ENCODE measurements around the gene AK2. TPM values are rescaled to one million over a fixed set of nuclear protein-coding genes. Genes with fewer than 3 reads are reported as not detected.
A peak's percentile ranks its signal among the peaks of the same experiment; 100 is the strongest.

The AK2 gene
- total and polyA plus RNA-seq, 10 of the 15 experiments (the other 5 are each of a cell fraction or from before 2014, with no cell fraction given) = 52.3 to 500 (median 278) TPM

- TF ChIP-seq, protein P1, sequence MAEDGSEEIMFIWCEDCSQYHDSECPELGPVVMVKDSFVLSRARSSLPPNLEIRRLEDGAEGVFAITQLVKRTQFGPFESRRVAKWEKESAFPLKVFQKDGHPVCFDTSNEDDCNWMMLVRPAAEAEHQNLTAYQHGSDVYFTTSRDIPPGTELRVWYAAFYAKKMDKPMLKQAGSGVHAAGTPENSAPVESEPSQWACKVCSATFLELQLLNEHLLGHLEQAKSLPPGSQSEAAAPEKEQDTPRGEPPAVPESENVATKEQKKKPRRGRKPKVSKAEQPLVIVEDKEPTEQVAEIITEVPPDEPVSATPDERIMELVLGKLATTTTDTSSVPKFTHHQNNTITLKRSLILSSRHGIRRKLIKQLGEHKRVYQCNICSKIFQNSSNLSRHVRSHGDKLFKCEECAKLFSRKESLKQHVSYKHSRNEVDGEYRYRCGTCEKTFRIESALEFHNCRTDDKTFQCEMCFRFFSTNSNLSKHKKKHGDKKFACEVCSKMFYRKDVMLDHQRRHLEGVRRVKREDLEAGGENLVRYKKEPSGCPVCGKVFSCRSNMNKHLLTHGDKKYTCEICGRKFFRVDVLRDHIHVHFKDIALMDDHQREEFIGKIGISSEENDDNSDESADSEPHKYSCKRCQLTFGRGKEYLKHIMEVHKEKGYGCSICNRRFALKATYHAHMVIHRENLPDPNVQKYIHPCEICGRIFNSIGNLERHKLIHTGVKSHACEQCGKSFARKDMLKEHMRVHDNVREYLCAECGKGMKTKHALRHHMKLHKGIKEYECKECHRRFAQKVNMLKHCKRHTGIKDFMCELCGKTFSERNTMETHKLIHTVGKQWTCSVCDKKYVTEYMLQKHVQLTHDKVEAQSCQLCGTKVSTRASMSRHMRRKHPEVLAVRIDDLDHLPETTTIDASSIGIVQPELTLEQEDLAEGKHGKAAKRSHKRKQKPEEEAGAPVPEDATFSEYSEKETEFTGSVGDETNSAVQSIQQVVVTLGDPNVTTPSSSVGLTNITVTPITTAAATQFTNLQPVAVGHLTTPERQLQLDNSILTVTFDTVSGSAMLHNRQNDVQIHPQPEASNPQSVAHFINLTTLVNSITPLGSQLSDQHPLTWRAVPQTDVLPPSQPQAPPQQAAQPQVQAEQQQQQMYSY (CRISPR knock-in tag; IDR thresholded peaks at IDR 0.05) = no peak
- TF ChIP-seq BRCA1 (IDR thresholded peaks at IDR 0.05; ENCODE audit: low read depth, low read length) = no peak
- no peak for TF ChIP-seq NR2C2 (IDR thresholded peaks at IDR 0.05; ENCODE audit: borderline replicate concordance, control insufficient read depth, insufficient read length, low read depth)
- TF ChIP-seq JUND (IDR thresholded peaks at IDR 0.05; ENCODE audit: low read depth, low read length) = no peak
- peak; percentile 63; the same call in 1 of the 2 replicates for TF ChIP-seq TAF1 (IDR thresholded peaks at IDR 0.05; ENCODE audit: borderline replicate concordance, low read depth, low read length)
- no peak for TF ChIP-seq SUPT20H (IDR thresholded peaks at IDR 0.05; ENCODE audit: borderline replicate concordance, control insufficient read depth, low read depth, low read length)
- no peak for TF ChIP-seq FOXM1 (IDR thresholded peaks at IDR 0.05; ENCODE audit: low read depth, low read length)
- peak; percentile 87 for TF ChIP-seq HDGF (IDR thresholded peaks at IDR 0.05)
- TF ChIP-seq, protein P2, sequence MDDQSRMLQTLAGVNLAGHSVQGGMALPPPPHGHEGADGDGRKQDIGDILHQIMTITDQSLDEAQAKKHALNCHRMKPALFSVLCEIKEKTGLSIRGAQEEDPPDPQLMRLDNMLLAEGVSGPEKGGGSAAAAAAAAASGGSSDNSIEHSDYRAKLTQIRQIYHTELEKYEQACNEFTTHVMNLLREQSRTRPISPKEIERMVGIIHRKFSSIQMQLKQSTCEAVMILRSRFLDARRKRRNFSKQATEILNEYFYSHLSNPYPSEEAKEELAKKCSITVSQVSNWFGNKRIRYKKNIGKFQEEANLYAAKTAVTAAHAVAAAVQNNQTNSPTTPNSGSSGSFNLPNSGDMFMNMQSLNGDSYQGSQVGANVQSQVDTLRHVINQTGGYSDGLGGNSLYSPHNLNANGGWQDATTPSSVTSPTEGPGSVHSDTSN (IDR thresholded peaks at IDR 0.05; ENCODE audit: insufficient replicate concordance, low read depth, low read length) = peak; percentile 100
- TF ChIP-seq SMARCA5 (IDR thresholded peaks at IDR 0.05) = 0 out of 2 replicates have a peak, but pooled peaks have one; percentile 34
- no peak for TF ChIP-seq TBL1XR1 (IDR thresholded peaks at IDR 0.05; ENCODE audit: low read depth, low read length)
- TF ChIP-seq KAT2A (conservative IDR thresholded peaks at IDR 0.05; ENCODE audit: control insufficient read depth, low read depth, low read length) = no peak
- no peak for TF ChIP-seq STAT3 (IDR thresholded peaks at IDR 0.05; ENCODE audit: low read depth, low read length)
- TF ChIP-seq RELA (IDR thresholded peaks at IDR 0.05; ENCODE audit: borderline replicate concordance, partially characterized antibody) = peak; percentile 30
- peak; percentile 68 for TF ChIP-seq GATAD2B (conservative IDR thresholded peaks at IDR 0.05; ENCODE audit: low read depth)
- TF ChIP-seq, protein P3, sequence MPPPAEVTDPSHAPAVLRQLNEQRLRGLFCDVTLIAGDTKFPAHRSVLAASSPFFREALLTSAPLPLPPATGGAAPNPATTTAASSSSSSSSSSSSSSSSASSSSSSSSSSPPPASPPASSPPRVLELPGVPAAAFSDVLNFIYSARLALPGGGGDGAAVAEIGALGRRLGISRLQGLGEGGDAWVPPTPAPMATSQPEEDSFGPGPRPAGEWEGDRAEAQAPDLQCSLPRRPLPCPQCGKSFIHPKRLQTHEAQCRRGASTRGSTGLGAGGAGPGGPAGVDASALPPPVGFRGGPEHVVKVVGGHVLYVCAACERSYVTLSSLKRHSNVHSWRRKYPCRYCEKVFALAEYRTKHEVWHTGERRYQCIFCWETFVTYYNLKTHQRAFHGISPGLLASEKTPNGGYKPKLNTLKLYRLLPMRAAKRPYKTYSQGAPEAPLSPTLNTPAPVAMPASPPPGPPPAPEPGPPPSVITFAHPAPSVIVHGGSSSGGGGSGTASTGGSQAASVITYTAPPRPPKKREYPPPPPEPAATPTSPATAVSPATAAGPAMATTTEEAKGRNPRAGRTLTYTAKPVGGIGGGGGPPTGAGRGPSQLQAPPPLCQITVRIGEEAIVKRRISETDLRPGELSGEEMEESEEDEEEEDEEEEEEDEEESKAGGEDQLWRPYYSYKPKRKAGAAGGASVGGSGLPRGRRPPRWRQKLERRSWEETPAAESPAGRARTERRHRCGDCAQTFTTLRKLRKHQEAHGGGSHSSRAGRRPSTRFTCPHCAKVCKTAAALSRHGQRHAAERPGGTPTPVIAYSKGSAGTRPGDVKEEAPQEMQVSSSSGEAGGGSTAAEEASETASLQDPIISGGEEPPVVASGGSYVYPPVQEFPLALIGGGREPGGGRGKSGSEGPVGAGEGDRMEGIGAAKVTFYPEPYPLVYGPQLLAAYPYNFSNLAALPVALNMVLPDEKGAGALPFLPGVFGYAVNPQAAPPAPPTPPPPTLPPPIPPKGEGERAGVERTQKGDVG (CRISPR knock-in tag; IDR thresholded peaks at IDR 0.05) = no peak
- TF ChIP-seq EZH2 (IDR thresholded peaks at IDR 0.05; ENCODE audit: borderline replicate concordance, control insufficient read depth, low read depth, low read length) = no peak
Measured at GRCh38 chr1:33036526-33037503, at the start of gene AK2 (continued).
